HCT116 (cell line): ENCODE data around the gene IL10. TPM values are rescaled to one million over a fixed set of nuclear protein-coding genes. Genes with fewer than 3 reads are reported as not detected.

ENCODE experiments used
- ATAC-seq: fragments of 200-7000 bp; cut with Tn5 transposase; 2 replicates; pipeline ENCODE4 v1.9.1; 2020; ENCODE audit warnings: mild to moderate bottlenecking, moderate library complexity
- BruUV-seq: library from RNA; stranded (reverse); fragments of 400-500 nt; replicated peaks from 2 replicates; lab custom pipeline; 2021; lab: Mats Ljungman, UMichigan
- CTCF ChIA-PET: fragments of 300-600 bp; sonication (Branson Sonifier 250); formaldehyde crosslinking; loops from one replicate; lab custom pipeline; 2021; ENCODE audit warnings: antibody characterized with exemption; lab: Charles Lee
- POLR2A ChIA-PET: fragments of 300-600, 350-600 bp; sonication (Branson Sonifier 250); formaldehyde crosslinking; loops from one replicate; lab custom pipeline; 2021; ENCODE audit warnings: antibody characterized with exemption; lab: Charles Lee
- RAD21 ChIA-PET, 2 experiments: fragments of 300-600 bp; sonication (Branson Sonifier 250); formaldehyde crosslinking; loops; one replicate each; lab custom pipeline; 2023; ENCODE audit warnings: low total read pairs in 2 of 2; ENCODE audit not compliant: uncharacterized antibody in 2 of 2, unreplicated experiment in 2 of 2, low non-redundant PET in 1 of 2; lab: Charles Lee
- DNase-seq: peaks from one replicate; pipeline ENCODE4 v3.0.0-alpha.2; 2010; ENCODE audit warnings: low read depth, low spot score
- H2AFZ ChIP-seq: fragments of 200-600 bp; shearing (Covaris generic), sonication (generic); 2 replicates; pipeline ENCODE4 v1.6.1; 2017; ENCODE audit warnings: low read depth, mixed run types, mixed read lengths, antibody characterized with exemption, low read length; ENCODE audit not compliant: poor library complexity, severe bottlenecking
- H3K27ac ChIP-seq: 2 replicates; pipeline ENCODE4 v1.5.1; 2012; ENCODE audit warnings: low read depth, low read length
- H3K27me3 ChIP-seq: fragments of 200-600 bp; sonication (generic); 2 replicates; pipeline ENCODE4 v1.6.1; 2016; ENCODE audit warnings: mixed run types, low read length, mixed read lengths; ENCODE audit not compliant: insufficient read depth
- H3K36me3 ChIP-seq, 2 experiments: fragments of 200-500 bp in 1 of 2; fragments of 200-600 bp in 1 of 2; sonication (Bioruptor generic) in 1 of 2; sonication (generic) in 1 of 2; 2 replicates each; pipeline versions ENCODE4 v1.5.1 to v1.6.1; 2014 to 2016; ENCODE audit warnings: low read length in 2 of 2, inconsistent platforms in 1 of 2, mixed read lengths in 1 of 2, mixed run types in 1 of 2; ENCODE audit not compliant: insufficient read depth in 2 of 2, control insufficient read depth in 1 of 2
- H3K4me1 ChIP-seq, 2 experiments: fragments of 200-600 bp in 1 of 2; sonication (generic) in 1 of 2; 2 replicates each; pipeline versions ENCODE4 v1.5.1 to v1.6.1; 2012 to 2017; ENCODE audit warnings: low read length in 2 of 2, inconsistent platforms in 1 of 2, mild to moderate bottlenecking in 1 of 2, mixed read lengths in 1 of 2, mixed run types in 1 of 2, moderate library complexity in 1 of 2; ENCODE audit not compliant: insufficient read depth in 2 of 2, control insufficient read depth in 1 of 2
- H3K4me2 ChIP-seq: fragments of 200-600 bp; sonication (generic); 2 replicates; pipeline ENCODE4 v1.6.1; 2017; ENCODE audit warnings: mixed run types, low read length, mixed read lengths
- H3K4me3 ChIP-seq, 2 experiments: fragments of 200-600 bp in 1 of 2; sonication (generic) in 1 of 2; replicated peaks in 1 of 2; 2 replicates each; pipeline ENCODE4 v1.5.1; 2011 to 2016; ENCODE audit warnings: low read length in 2 of 2, control low read depth in 1 of 2, low read depth in 1 of 2, mild to moderate bottlenecking in 1 of 2, mixed read lengths in 1 of 2, mixed run types in 1 of 2
- H3K79me2 ChIP-seq: fragments of 200-600 bp; sonication (generic); 2 replicates; pipeline ENCODE4 v1.6.1; 2017; ENCODE audit warnings: mild to moderate bottlenecking, mixed run types, low read length, moderate library complexity, mixed read lengths; ENCODE audit not compliant: insufficient read depth
- H3K9ac ChIP-seq: fragments of 200-600 bp; sonication (generic); 2 replicates; pipeline ENCODE4 v1.6.1; 2016; ENCODE audit warnings: low read length, mixed read lengths
- H3K9me2 ChIP-seq: fragments of 200-600 bp; sonication (generic), shearing (Covaris generic); 2 replicates; pipeline ENCODE4 v1.6.1; 2017; ENCODE audit warnings: mixed run types, mild to moderate bottlenecking, moderate library complexity; ENCODE audit not compliant: insufficient read depth
- H3K9me3 ChIP-seq, 2 experiments: fragments of 200-500 bp in 1 of 2; fragments of 200-600 bp in 1 of 2; sonication (Bioruptor generic) in 1 of 2; sonication (generic) in 1 of 2; 2 replicates each; pipeline ENCODE4 v1.6.1; 2014 to 2017; ENCODE audit warnings: low read length in 2 of 2, mixed read lengths in 2 of 2, inconsistent platforms in 1 of 2, low read depth in 1 of 2, mild to moderate bottlenecking in 1 of 2, mixed run types in 1 of 2, moderate library complexity in 1 of 2; ENCODE audit not compliant: control insufficient read depth in 1 of 2, insufficient read depth in 1 of 2
- H4K20me1 ChIP-seq: fragments of 200-600 bp; sonication (generic), shearing (Covaris generic); 2 replicates; pipeline ENCODE4 v1.6.1; 2017; ENCODE audit warnings: mixed run types, mild to moderate bottlenecking, moderate library complexity; ENCODE audit not compliant: insufficient read depth
- CTCF ChIP-seq, 3 experiments: fragments of 200-600 bp in 1 of 3; sonication (generic) in 1 of 3; IDR thresholded peaks in 2 of 3; conservative IDR thresholded peaks in 1 of 3; 2 replicates each; pipeline ENCODE4 v1.5.1; 2012 to 2017; ENCODE audit warnings: low read depth in 2 of 3, low read length in 2 of 3, antibody characterized with exemption in 1 of 3, borderline replicate concordance in 1 of 3, control low read depth in 1 of 3, mild to moderate bottlenecking in 1 of 3, mixed read lengths in 1 of 3, mixed run types in 1 of 3, moderate library complexity in 1 of 3; ENCODE audit not compliant: insufficient read depth in 1 of 3
- EGR1 ChIP-seq: IDR thresholded peaks from 2 replicates; pipeline ENCODE4 v1.6.1; 2012; ENCODE audit warnings: low read depth
- EZH2 ChIP-seq: fragments of 200-600 bp; sonication (generic); IDR thresholded peaks from 2 replicates; pipeline ENCODE4 v1.6.1; 2017; ENCODE audit warnings: antibody characterized with exemption, mixed run types
- EZH2phosphoT487 ChIP-seq: fragments of 200-600 bp; IDR thresholded peaks from 2 replicates; pipeline ENCODE4 v1.6.1; 2018; ENCODE audit warnings: antibody characterized with exemption, borderline replicate concordance
- POLR2A ChIP-seq: IDR thresholded peaks from 2 replicates; pipeline ENCODE4 v1.7.0; 2011; ENCODE audit warnings: borderline replicate concordance; ENCODE audit not compliant: insufficient read depth, insufficient read length; ENCODE audit errors: extremely low read depth
- RAD21 ChIP-seq: IDR thresholded peaks from 2 replicates; pipeline ENCODE4 v1.6.1; 2012; ENCODE audit warnings: low read depth, mild to moderate bottlenecking
- YY1 ChIP-seq: IDR thresholded peaks from 2 replicates; pipeline ENCODE4 v1.6.1; 2011; ENCODE audit warnings: low read length, low read depth, moderate library complexity, mild to moderate bottlenecking; ENCODE audit not compliant: insufficient replicate concordance; ENCODE audit errors: extremely low read depth
- ZBTB33 ChIP-seq: IDR thresholded peaks from 2 replicates; pipeline ENCODE4 v1.6.1; 2011; ENCODE audit warnings: mild to moderate bottlenecking, low read length, moderate library complexity; ENCODE audit not compliant: insufficient replicate concordance; ENCODE audit errors: extremely low read depth
- ZFX ChIP-seq: fragments of 450-650 bp; IDR thresholded peaks from 2 replicates; pipeline ENCODE4 v1.6.1; 2017
- intact Hi-C: fragments of 100-400 bp; cut with micrococcal nuclease; formaldehyde crosslinking; loops from 2 replicates; pipeline ENCODE4 v1.10.0; 2022
- total RNA-seq: library from RNA; stranded (reverse); gene quantifications from one replicate; pipeline ENCODE4 v1.2.1, GENCODE V29; 2021; ENCODE audit not compliant: unreplicated experiment

The IL10 gene
- total RNA-seq, 1 experiment from 2014 or later = not detected

GRCh38 chr1:206732992-206733391 lies 39.3 kb downstream of the IL10 start:
- intact Hi-C loops = no loop called here

GRCh38 chr1:206732508-206732907 lies 39.8 kb downstream of the IL10 start:
- H3K9me3 ChIP-seq = no peaks in the 10 kb centered on the region
- ChIA-PET POLR2A (no interaction called here), CTCF (interaction anchor here (3.3 kb wide), 1 partner anchor 180 kb away, joined by 28 read pairs; no protein-coding TSS in a partner anchor), RAD21 (no interaction called here)
- H3K36me3 ChIP-seq = peaks cover 2 to 6% of the 10 kb centered on the region in 2 experiments; a peak in 2 of 4 replicates
- no TSS peak for BruUV-seq
- H3K79me2 ChIP-seq = peaks cover 6% of the 10 kb centered on the region; the same call in 1 of the 2 replicates
- no peaks in the 10 kb centered on the region for H3K4me1 ChIP-seq
- no peak overlapping the region for H3K4me3 ChIP-seq
- no peaks in the 10 kb centered on the region for H3K9me2 ChIP-seq
- H3K27me3 ChIP-seq = no peaks in the 10 kb centered on the region
- ATAC-seq (no peak), DNase-seq (no peak)
- no peak overlapping the region for H2AFZ ChIP-seq
- H3K27ac ChIP-seq = no peak overlapping the region
- no peak overlapping the region for H3K4me2 ChIP-seq
- H4K20me1 ChIP-seq = no peaks in the 10 kb centered on the region
- intact Hi-C loops = no loop called here
- no peak overlapping the region for H3K9ac ChIP-seq
- TF ChIP-seq RAD21 = no peak
- TF ChIP-seq YY1 = no peak
- no peak for TF ChIP-seq EGR1
- TF ChIP-seq CTCF (IDR thresholded peaks at IDR 0.05 in 2 of 3, conservative IDR thresholded peaks at IDR 0.05 in 1 of 3; ENCODE audit: borderline replicate concordance in 1 of 3, insufficient read depth in 1 of 3, low read depth in 2 of 3, low read length in 2 of 3) = no peak
- TF ChIP-seq POLR2A = no peak
- no peak for TF ChIP-seq EZH2phosphoT487
- TF ChIP-seq EZH2 = no peak

More at GRCh38 chr1:206732992-206733391, 39.3 kb downstream of the IL10 start:
- ATAC-seq = no peak
- ChIA-PET RAD21 (no interaction called here), CTCF (interaction anchor here (3.3 kb wide), 1 partner anchor 179 kb away, joined by 28 read pairs; no protein-coding TSS in a partner anchor), POLR2A (no interaction called here)
- Histone ChIP-seq H3K4me3 (no peak overlapping the region), H3K79me2 (peaks cover 4% of the 10 kb centered on the region; the same call in 1 of the 2 replicates), H3K9me2 (no peaks in the 10 kb centered on the region), H3K27me3 (no peaks in the 10 kb centered on the region), H3K4me2 (no peak overlapping the region), H3K4me1 (no peaks in the 10 kb centered on the region), H3K36me3 (peaks cover 2 to 6% of the 10 kb centered on the region in 2 experiments; a peak in 2 of 4 replicates), H4K20me1 (no peaks in the 10 kb centered on the region), H2AFZ (no peak overlapping the region), H3K27ac (no peak overlapping the region), H3K9me3 (no peaks in the 10 kb centered on the region), H3K9ac (no peak overlapping the region)
- TF ChIP-seq ZFX = no peak
- no peak for TF ChIP-seq ZBTB33
- no TSS peak for BruUV-seq
- no peak for DNase-seq
